Large intestine (tissue), 3 donors: ENCODE data around the gene GNG8. TPM values are rescaled to one million over a fixed set of nuclear protein-coding genes. Genes with fewer than 3 reads are reported as not detected.

Experiments used
- DNase-seq, 2 donors: peaks; one replicate each; pipeline versions ENCODE4 v3.0.0 to v3.0.0-alpha.2; 2013
- H3K27ac ChIP-seq: one replicate; pipeline ENCODE4 v1.5.1; 2013; ENCODE audit warnings: low read length
- H3K27me3 ChIP-seq: 2 replicates; pipeline ENCODE4 v1.6.1; 2013; ENCODE audit warnings: low read length; ENCODE audit not compliant: control insufficient read depth, insufficient read depth
- H3K36me3 ChIP-seq: 2 replicates; pipeline ENCODE4 v1.6.1; 2013; ENCODE audit warnings: low read length; ENCODE audit not compliant: control insufficient read depth, insufficient read depth
- H3K4me1 ChIP-seq: one replicate; pipeline ENCODE4 v1.6.1; 2013; ENCODE audit warnings: low read length; ENCODE audit not compliant: control insufficient read depth, insufficient read depth
- H3K4me3 ChIP-seq: one replicate; pipeline ENCODE4 v1.5.1; 2013; ENCODE audit warnings: low read length
- H3K9me3 ChIP-seq: one replicate; pipeline ENCODE4 v1.6.1; 2013; ENCODE audit warnings: mild to moderate bottlenecking, low read depth, low read length, moderate library complexity; ENCODE audit not compliant: control insufficient read depth
- WGBS: methylation state at CpG from one replicate; pipeline ENCODE4 v1.1.5; 2013; ENCODE audit warnings: low lambda C conversion rate; ENCODE audit not compliant: insufficient coverage; 5-methylcytosine and 5-hydroxymethylcytosine counted together
- polyA plus RNA-seq: library from polyadenylated mRNA; unstranded; fragments of 120-200 nt; gene quantifications from one replicate; pipeline ENCODE4 v1.2.1, GENCODE V29; 2013

Gene GNG8
- polyA plus RNA-seq, 1 donor, result 4.6 TPM

GRCh38 chr19:46646402-46646801, 10.4 kb upstream of the GNG8 start:
- Histone ChIP-seq H3K9me3 (peaks cover 5% of the 10 kb centered on the region), H3K36me3 (no peaks in the 10 kb centered on the region), H3K4me3 (no peak overlapping the region), H3K4me1 (peaks cover 3% of the 10 kb centered on the region), H3K27me3 (peaks cover 36% of the 10 kb centered on the region), H3K27ac (no peak overlapping the region)
- WGBS, result 100% methylated on average over 1 of the region's 3 CpGs
- DNase-seq, result no peak

DNA sequence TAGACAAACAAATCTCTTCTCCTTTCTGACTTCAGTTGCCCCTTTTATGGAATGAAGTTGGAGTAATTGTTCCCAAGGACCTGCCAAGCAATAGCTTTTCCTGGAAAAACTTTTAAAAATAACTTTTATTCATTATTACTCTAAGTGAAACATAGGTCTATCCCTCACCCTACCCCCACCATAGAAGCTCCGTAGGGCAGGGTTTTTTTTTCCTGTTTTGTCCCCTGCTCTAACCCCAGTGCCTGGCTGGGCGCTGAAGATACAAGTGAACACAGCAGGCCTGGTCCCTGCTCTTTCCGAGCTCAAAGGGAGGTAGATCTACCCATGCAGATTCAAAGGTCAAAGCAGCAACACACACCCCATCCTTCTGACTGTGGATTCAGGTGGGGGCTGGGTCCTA, 8.7 kb upstream of the GNG8 start:
- H3K9me3 ChIP-seq, result peaks cover 5% of the 10 kb centered on the region
- H3K4me1 ChIP-seq, result peaks cover 7% of the 10 kb centered on the region
- no peak overlapping the region for H3K27ac ChIP-seq
- H3K36me3 ChIP-seq, result no peaks in the 10 kb centered on the region
- H3K27me3 ChIP-seq, result peaks cover 37% of the 10 kb centered on the region
- no peak overlapping the region for H3K4me3 ChIP-seq
- WGBS, result no CpG with 5 or more reads among the region's 3 CpGs
- no peak for DNase-seq

GRCh38 chr19:46640656-46641055, 4.7 kb upstream of the GNG8 start:
- WGBS, result no CpG with 5 or more reads among the region's 2 CpGs
- Histone ChIP-seq H3K4me1 (peaks cover 21% of the 10 kb centered on the region), H3K27me3 (peaks cover 51% of the 10 kb centered on the region), H3K27ac (no peak overlapping the region), H3K36me3 (no peaks in the 10 kb centered on the region), H3K9me3 (no peaks in the 10 kb centered on the region), H3K4me3 (no peak overlapping the region)
- no peak for DNase-seq

GRCh38 chr19:46639358-46640182, 3.6 kb upstream of the GNG8 start:
- H3K27me3 ChIP-seq, result peaks cover 58% of the 10 kb centered on the region
- H3K9me3 ChIP-seq, result peaks cover 5% of the 10 kb centered on the region
- no peaks in the 10 kb centered on the region for H3K36me3 ChIP-seq
- WGBS, result no CpG with 5 or more reads among the region's 49 CpGs
- peak; percentile 64 to 70 for DNase-seq
- peaks cover 23% of the 10 kb centered on the region for H3K4me1 ChIP-seq
- peak overlapping the region; percentile 39 for H3K4me3 ChIP-seq
- H3K27ac ChIP-seq, result peak overlapping the region; percentile 90

- Histone ChIP-seq H3K4me1 (peaks cover 35% of the 10 kb centered on the region), H3K36me3 (no peaks in the 10 kb centered on the region), H3K27me3 (peaks cover 75% of the 10 kb centered on the region), H3K9me3 (peaks cover 7% of the 10 kb centered on the region), H3K27ac (no peak overlapping the region), H3K4me3 (no peak overlapping the region)
- no peak for DNase-seq
- 80% methylated on average over 1 of the region's 14 CpGs for WGBS
Measured at GRCh38 chr19:46637224-46637623, 1.2 kb upstream of the GNG8 start.

DNA sequence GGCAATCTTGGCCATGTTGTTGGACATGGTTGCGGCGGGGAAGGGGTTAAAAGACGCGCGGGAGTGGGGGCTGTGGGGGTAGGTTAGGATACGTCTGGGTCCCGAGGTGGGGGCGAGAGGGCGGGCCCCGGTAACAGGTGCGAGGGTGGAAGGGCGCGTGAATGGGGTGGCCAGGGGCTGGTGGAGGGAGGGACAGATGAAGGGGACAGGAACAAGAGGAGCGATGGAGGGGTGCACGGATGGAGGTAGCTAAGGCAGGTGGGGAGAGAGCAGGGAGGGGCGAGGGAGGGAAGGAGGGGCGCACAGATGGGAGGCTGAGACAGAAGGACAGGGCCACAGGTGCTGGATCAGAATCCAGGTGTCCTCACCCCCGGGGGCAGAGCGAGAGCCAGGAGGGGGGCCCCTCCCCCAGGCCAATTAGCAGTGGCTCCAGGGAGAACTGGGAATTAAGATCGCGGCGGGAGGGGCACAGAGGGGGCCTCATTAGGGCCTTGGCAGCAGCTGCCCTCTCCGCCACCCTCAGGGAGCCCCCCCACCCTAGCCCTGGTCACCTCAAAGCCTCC, 1.3 kb downstream of the GNG8 start:
- H3K4me3 ChIP-seq, result peak overlapping the region; percentile 25
- H3K9me3 ChIP-seq, result peaks cover 7% of the 10 kb centered on the region
- H3K27ac ChIP-seq, result no peak overlapping the region
- no peaks in the 10 kb centered on the region for H3K36me3 ChIP-seq
- no peak for DNase-seq
- peaks cover 70% of the 10 kb centered on the region for H3K27me3 ChIP-seq
- H3K4me1 ChIP-seq, result peaks cover 31% of the 10 kb centered on the region
- WGBS, result no CpG with 5 or more reads among the region's 23 CpGs

- no peak overlapping the region for H3K27ac ChIP-seq
- H3K27me3 ChIP-seq, result peaks cover 65% of the 10 kb centered on the region
- H3K9me3 ChIP-seq, result peaks cover 7% of the 10 kb centered on the region
- peak; percentile 87 to 92 for DNase-seq
- H3K4me3 ChIP-seq, result peak overlapping the region; percentile 30
- H3K36me3 ChIP-seq, result no peaks in the 10 kb centered on the region
- WGBS, result no CpG with 5 or more reads among the region's 38 CpGs
- H3K4me1 ChIP-seq, result peaks cover 25% of the 10 kb centered on the region
Measured at GRCh38 chr19:46634045-46634655, 1.9 kb downstream of the GNG8 start.

DNA sequence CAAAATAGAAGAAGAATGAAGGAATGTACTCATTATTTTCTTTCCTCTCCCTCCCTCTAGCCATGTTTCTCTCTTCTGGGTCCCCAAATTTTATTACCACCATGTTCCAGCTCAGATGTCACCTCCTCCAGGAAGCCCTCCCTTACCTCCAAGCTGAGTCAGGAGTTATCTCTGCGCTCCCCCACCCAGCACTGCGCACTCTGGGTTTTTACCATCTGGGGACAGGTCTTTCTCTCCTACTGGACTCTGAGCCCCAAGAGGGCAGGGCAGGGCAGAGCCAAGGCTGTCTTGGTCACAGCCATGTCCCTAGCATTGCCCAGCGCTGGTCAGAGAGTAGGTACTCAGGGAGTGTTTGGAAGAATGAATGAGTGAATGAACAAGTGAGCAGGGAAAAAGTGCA, 2.9 kb downstream of the GNG8 start:
- H3K36me3 ChIP-seq, result no peaks in the 10 kb centered on the region
- peaks cover 58% of the 10 kb centered on the region for H3K27me3 ChIP-seq
- peaks cover 17% of the 10 kb centered on the region for H3K4me1 ChIP-seq
- no peak for DNase-seq
- peaks cover 7% of the 10 kb centered on the region for H3K9me3 ChIP-seq
- H3K27ac ChIP-seq, result no peak overlapping the region
- no peak overlapping the region for H3K4me3 ChIP-seq
- no CpG with 5 or more reads among the region's 3 CpGs for WGBS

DNA sequence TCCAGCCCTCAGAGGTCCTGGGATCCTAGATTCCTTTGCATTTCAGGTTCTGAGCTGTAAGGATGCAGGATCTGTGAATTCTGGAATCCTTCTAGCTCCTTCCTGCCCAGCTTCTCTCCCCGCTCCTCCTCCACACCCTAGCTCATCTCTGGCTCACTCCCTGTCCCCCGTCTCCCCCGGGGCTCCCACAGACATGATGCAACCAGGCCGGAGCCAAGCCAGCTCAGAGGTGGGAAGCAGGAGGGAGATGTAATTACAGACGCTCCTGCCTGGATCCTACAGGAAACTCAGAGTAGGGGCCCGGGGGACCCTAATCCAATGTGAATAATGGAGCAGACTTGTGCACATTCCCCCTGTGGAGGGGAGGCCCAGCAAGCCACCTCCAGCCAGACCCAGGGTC, 4.5 kb downstream of the GNG8 start:
- no peak for DNase-seq
- WGBS, result no CpG with 5 or more reads among the region's 6 CpGs
- peaks cover 18% of the 10 kb centered on the region for H3K4me1 ChIP-seq
- H3K9me3 ChIP-seq, result peaks cover 7% of the 10 kb centered on the region
- H3K36me3 ChIP-seq, result no peaks in the 10 kb centered on the region
- H3K27me3 ChIP-seq, result peaks cover 45% of the 10 kb centered on the region
- H3K27ac ChIP-seq, result no peak overlapping the region
- no peak overlapping the region for H3K4me3 ChIP-seq

DNA sequence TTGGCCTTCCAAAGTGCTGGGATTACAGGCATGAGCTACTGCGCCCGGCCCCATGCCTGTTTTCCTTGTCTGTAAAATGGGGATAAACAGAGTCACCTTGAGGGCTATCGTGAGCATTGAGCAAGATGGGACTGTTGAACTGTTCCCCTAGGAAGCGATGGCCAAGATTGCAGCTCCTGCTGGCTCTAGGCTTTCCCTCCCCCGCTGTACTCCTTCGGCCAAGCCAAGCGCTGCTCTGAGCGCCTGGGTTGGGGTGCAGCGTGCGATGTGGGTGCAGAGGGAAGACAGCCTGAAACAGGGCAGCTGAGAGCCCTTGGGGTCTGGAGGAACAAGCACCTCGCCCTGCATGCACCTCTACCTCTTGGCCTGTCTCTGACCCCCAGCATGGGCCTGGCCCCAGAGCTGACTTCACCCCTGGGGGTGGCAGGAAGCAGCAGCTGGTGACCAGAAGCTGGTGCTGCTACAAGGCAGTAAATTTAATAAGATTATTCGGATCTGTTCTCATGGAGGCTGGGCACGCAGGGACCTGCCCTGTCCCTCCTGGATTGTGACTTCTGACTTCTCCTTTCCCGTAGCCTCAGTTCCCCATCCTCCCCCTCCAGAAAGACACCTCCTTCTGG, 5.3 kb downstream of the GNG8 start:
- H3K27me3 ChIP-seq, result peaks cover 38% of the 10 kb centered on the region
- no peak overlapping the region for H3K4me3 ChIP-seq
- H3K4me1 ChIP-seq, result peaks cover 22% of the 10 kb centered on the region
- H3K36me3 ChIP-seq, result no peaks in the 10 kb centered on the region
- no peak for DNase-seq
- 83% methylated on average over 1 of the region's 14 CpGs for WGBS
- H3K27ac ChIP-seq, result no peak overlapping the region
- peaks cover 7% of the 10 kb centered on the region for H3K9me3 ChIP-seq
